Right lobe of liver (tissue), 4 donors: ENCODE data around the gene PTGFRN.

Source experiments
- POLR2A ChIP-seq: fragments of 450-650 bp; IDR thresholded peaks from one replicate; pipeline ENCODE4 v1.6.1; 2017; ENCODE audit warnings: antibody characterized with exemption, mild to moderate bottlenecking
- TF ChIP-seq, protein P1 (sequence below), 4 donors: fragments of 200-600 bp in 3 of 4; fragments of 450-650 bp in 1 of 4; IDR thresholded peaks; one replicate each; pipeline versions ENCODE4 v1.5.1 to v1.8.0; 2016 to 2022; ENCODE audit warnings: antibody characterized with exemption in 4 of 4, mild to moderate bottlenecking in 2 of 4
- donor health status: DM: no; HTN: no; CAD: no.
- donor health status: DM: no; HTN: no; CAD: no.
- donor health status: DM: no; HTN: yes; CAD: no.

GRCh38 chr1:116869611-116870010 lies 40.1 kb upstream of the PTGFRN start:
- TF ChIP-seq POLR2A, result no peak
- TF ChIP-seq, protein P1, sequence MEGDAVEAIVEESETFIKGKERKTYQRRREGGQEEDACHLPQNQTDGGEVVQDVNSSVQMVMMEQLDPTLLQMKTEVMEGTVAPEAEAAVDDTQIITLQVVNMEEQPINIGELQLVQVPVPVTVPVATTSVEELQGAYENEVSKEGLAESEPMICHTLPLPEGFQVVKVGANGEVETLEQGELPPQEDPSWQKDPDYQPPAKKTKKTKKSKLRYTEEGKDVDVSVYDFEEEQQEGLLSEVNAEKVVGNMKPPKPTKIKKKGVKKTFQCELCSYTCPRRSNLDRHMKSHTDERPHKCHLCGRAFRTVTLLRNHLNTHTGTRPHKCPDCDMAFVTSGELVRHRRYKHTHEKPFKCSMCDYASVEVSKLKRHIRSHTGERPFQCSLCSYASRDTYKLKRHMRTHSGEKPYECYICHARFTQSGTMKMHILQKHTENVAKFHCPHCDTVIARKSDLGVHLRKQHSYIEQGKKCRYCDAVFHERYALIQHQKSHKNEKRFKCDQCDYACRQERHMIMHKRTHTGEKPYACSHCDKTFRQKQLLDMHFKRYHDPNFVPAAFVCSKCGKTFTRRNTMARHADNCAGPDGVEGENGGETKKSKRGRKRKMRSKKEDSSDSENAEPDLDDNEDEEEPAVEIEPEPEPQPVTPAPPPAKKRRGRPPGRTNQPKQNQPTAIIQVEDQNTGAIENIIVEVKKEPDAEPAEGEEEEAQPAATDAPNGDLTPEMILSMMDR (IDR thresholded peaks at IDR 0.05), result no peak
